NCI-H69 (cell line): ENCODE measurements around the gene ADAM10.

ENCODE experiments used
- DNase-seq: peaks from one replicate; lab custom pipeline; 2025; lab: John Stamatoyannopoulos, UW

The ADAM10 gene

GRCh38 chr15:58758141-58758540 is 8.6 kb upstream of the ADAM10 start:
- peak; percentile 24 for DNase-seq

GRCh38 chr15:58755956-58756355 is 6.4 kb upstream of the ADAM10 start:
- DNase-seq = peak; percentile 67

- no peak for DNase-seq
Observed at GRCh38 chr15:58755350-58755749, 5.8 kb upstream of the ADAM10 start.

GRCh38 chr15:58752716-58753115 is 3.2 kb upstream of the ADAM10 start:
- no peak for DNase-seq

GRCh38 chr15:58748852-58749531 is 515 bp downstream of the ADAM10 start:
- DNase-seq = peak; percentile 86

GRCh38 chr15:58748040-58748851 is 1.3 kb downstream of the ADAM10 start:
- DNase-seq = peak; percentile 59

GRCh38 chr15:58746174-58746573 is 3.3 kb downstream of the ADAM10 start:
- DNase-seq = no peak

GRCh38 chr15:58742819-58743502 is 6.5 kb downstream of the ADAM10 start:
- DNase-seq = no peak

GRCh38 chr15:58742022-58742813 is 7.3 kb downstream of the ADAM10 start:
- DNase-seq = no peak

GRCh38 chr15:58741032-58741431 is 8.5 kb downstream of the ADAM10 start:
- no peak for DNase-seq

GRCh38 chr15:58740436-58740835 is 9.1 kb downstream of the ADAM10 start:
- no peak for DNase-seq

- DNase-seq = no peak
Observed at GRCh38 chr15:58738046-58738707, 11.3 kb downstream of the ADAM10 start.

GRCh38 chr15:58737298-58737697 is 12.2 kb downstream of the ADAM10 start:
- DNase-seq = no peak

GRCh38 chr15:58736018-58736643 is 13.4 kb downstream of the ADAM10 start:
- peak; percentile 35 for DNase-seq

- DNase-seq = no peak
Observed at GRCh38 chr15:58734859-58735258, 14.6 kb downstream of the ADAM10 start.

- peak; percentile 24 for DNase-seq
Observed at GRCh38 chr15:58732625-58733363, 16.7 kb downstream of the ADAM10 start.

- DNase-seq = no peak
Observed at GRCh38 chr15:58731756-58732535, 17.6 kb downstream of the ADAM10 start.

GRCh38 chr15:58726867-58727266 is 22.6 kb downstream of the ADAM10 start:
- DNase-seq = no peak

- DNase-seq = peak; percentile 34
Observed at GRCh38 chr15:58724466-58724865, 25.0 kb downstream of the ADAM10 start.
